ENCODE measurements around the gene TRAF3IP1. TPM values are rescaled to one million over a fixed set of nuclear protein-coding genes. Genes with fewer than 3 reads are reported as not detected.
"Not testable (repeated sequence)": the region's sequence is repeated elsewhere in the genome, so short reads cannot be mapped to it uniquely, and the experiment has no call there.

The TRAF3IP1 gene
- total RNA-seq, 2 experiments from 2014 or later, result 6.8 to 8.8 TPM

DNA sequence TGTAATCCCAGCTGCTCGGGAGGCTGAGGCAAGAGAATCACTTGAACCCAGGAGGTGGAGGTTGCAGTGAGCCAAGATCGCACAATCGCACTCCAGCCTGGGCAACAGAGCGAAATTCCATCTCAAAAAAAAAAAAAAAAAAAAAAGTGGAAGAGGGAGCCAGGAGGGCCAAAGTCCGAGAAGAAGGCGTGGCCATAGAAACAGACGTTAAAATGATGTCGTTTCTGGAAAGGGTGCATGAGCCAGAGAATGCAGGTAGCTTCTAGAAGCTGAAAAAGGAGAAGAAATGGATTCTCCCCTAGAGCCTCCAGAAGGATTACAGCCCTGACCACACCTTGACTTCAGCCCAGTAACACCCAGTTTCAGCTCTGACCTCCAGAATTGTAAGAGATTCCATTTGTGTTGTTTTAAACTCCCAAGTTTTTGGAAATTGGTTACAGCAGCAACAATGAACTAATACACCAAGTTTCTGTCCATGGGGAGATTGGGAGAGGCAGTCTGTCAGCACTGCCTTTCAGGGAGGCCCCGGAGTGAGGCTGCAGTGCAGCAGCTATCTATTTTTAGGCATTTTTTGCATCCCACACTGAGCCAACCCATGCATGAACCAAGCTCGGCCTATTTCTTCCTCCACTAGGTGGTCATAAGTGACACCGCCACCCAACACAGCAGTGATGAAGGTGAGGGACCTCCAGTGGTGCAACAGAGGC is 14.2 kb upstream of the TRAF3IP1 start:
- no peaks in the 10 kb centered on the region for H3K4me1 Mint-ChIP-seq
- no peaks in the 10 kb centered on the region for H3K36me3 Mint-ChIP-seq
- no peak overlapping the region for H3K4me3 Mint-ChIP-seq
- H3K9me3 Mint-ChIP-seq (ENCODE audit: low read depth), result no peaks in the 10 kb centered on the region
- no peak overlapping the region for H3K27ac Mint-ChIP-seq
- CTCF ChIA-PET, result no interaction called here
- no peak for ATAC-seq
- DNase-seq, result no peak
- peaks cover 10% of the 10 kb centered on the region for H3K27me3 Mint-ChIP-seq

DNA sequence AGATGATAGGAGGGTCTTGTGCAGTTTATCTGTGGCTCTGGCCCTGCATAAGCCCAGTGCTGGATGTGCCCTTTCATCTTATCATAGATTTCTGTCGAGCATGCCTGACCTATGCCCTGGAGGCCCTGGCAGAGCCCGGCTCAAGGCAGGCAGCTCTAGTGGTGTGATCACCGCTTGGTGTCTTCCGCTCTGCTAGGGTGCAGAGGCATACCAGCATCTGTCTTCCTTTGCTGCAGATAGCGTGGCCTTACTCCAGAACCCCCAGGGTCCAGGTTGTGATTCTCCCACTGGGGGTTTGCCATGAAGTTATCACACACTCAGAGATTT is 13.7 kb upstream of the TRAF3IP1 start:
- DNase-seq, result no peak
- no peaks in the 10 kb centered on the region for H3K9me3 Mint-ChIP-seq (ENCODE audit: low read depth)
- H3K4me3 Mint-ChIP-seq, result no peak overlapping the region
- ATAC-seq, result no peak
- CTCF ChIA-PET, result no interaction called here
- H3K27me3 Mint-ChIP-seq, result peaks cover 10% of the 10 kb centered on the region
- no peaks in the 10 kb centered on the region for H3K36me3 Mint-ChIP-seq
- no peak overlapping the region for H3K27ac Mint-ChIP-seq
- H3K4me1 Mint-ChIP-seq, result no peaks in the 10 kb centered on the region

DNA sequence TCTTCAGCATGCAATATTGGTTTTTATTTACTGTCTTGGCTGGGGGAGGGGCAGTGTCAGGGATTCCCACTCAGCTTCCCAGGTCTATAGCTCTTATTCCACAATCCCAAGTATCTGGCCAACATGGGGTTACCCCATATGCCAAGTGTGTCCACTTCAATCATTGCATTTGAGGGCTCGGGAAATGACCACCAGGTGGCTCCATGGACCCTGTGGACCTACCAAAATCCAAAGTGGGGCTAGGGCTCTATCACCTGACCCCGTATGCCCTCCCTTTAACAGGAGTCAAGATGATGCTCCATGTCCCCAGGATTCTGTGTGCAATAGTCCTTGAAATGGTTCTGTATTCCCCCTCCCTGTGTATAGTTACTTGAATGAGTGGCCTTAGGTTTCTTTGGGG is 12.1 kb upstream of the TRAF3IP1 start:
- peaks cover 4% of the 10 kb centered on the region for H3K27me3 Mint-ChIP-seq
- H3K27ac Mint-ChIP-seq, result no peak overlapping the region
- no peaks in the 10 kb centered on the region for H3K36me3 Mint-ChIP-seq
- no peaks in the 10 kb centered on the region for H3K4me1 Mint-ChIP-seq
- ATAC-seq, result peak; percentile 33
- DNase-seq, result no peak
- CTCF ChIA-PET, result interaction anchor here (1.5 kb wide), 1 partner anchor 477 kb away, joined by 5 read pairs; no protein-coding TSS in a partner anchor
- no peaks in the 10 kb centered on the region for H3K9me3 Mint-ChIP-seq (ENCODE audit: low read depth)
- no peak overlapping the region for H3K4me3 Mint-ChIP-seq

DNA sequence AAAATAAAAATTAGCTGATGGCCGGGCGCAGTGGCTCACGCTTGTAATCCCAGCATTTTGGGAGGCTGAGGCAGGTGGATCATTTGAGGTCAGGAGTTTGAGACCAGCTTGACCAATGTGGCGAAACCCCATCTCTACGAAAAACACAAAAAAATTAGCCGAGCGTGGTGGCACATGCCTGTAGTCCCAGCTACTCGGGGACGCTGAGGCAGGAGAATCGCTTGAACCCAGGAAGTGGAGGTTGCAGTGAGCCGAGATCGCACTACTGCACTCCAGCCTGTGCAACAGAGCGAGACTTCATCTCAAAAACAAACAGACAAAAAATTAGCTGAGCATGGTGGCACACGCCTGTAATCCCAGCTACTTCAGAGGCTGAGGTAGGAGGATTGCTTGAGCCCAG is 9.6 kb upstream of the TRAF3IP1 start:
- H3K36me3 Mint-ChIP-seq; ATAC-seq; H3K27ac Mint-ChIP-seq; H3K27me3 Mint-ChIP-seq; H3K9me3 Mint-ChIP-seq (ENCODE audit: low read depth); DNase-seq; H3K4me1 Mint-ChIP-seq; H3K4me3 Mint-ChIP-seq: not testable (repeated sequence)
- CTCF ChIA-PET, result interaction anchor here (2.2 kb wide), 1 partner anchor 10 kb away, joined by 5 read pairs; no protein-coding TSS in a partner anchor

DNA sequence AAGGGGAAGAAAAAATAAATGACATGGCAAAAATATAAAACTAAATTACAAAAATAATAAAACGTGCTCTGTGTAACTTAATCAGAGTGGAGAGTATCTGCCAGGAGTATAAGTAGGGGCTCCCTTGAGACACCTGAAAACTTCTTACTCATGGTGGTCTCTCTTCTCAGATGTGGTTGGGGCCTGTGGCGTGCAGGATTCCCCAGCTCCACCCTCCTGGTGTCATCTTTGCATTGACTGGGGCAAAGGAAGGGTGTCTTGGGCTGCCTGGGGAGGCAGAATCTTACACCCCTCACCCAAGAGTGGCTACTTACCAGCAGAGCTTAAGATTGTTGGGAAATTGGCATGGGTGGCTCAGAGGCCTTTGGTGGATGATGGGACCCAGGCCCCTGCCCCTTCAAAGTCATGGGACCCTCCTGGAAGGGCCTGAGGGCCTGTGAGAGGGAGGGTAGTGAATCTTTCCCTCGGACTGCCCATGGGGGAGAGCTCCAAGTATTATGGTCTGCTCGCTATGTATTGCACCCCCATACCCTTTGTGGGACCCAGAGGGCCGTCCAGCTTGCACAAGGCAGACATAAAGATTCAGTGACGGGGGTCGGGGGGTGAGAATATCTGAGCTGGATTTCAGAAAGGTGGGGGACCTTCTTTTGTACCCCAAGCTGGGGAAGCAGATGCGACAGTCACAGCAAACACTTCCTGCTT is 6.9 kb upstream of the TRAF3IP1 start:
- H3K4me3 Mint-ChIP-seq, result no peak overlapping the region
- no peaks in the 10 kb centered on the region for H3K9me3 Mint-ChIP-seq (ENCODE audit: low read depth)
- ATAC-seq, result no peak
- H3K36me3 Mint-ChIP-seq, result no peaks in the 10 kb centered on the region
- no peak for DNase-seq
- no peaks in the 10 kb centered on the region for H3K4me1 Mint-ChIP-seq
- CTCF ChIA-PET, result no interaction called here
- H3K27ac Mint-ChIP-seq, result no peak overlapping the region
- H3K27me3 Mint-ChIP-seq, result peaks cover 16% of the 10 kb centered on the region

DNA sequence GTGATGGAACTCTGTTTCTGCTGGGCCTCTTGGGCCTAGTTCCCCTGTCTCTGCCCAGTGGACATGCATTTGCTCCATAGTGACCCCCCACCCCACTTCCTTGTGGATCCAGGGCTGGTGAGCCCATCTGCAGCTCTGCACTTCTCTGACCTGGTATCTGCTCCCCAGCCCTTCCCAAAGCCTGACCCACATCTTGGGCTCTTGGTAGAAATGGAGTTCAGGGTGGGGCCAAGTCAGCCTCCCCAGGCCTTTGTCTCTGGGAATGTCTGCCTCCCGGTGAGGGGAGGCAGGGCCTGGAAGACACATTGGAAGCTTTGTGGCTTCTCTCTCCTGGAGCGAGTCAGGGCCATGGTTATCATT is 6.3 kb upstream of the TRAF3IP1 start:
- Mint-ChIP-seq H3K4me3 (no peak overlapping the region), H3K9me3 (ENCODE audit: low read depth) (no peaks in the 10 kb centered on the region), H3K27me3 (peaks cover 16% of the 10 kb centered on the region), H3K27ac (no peak overlapping the region), H3K36me3 (no peaks in the 10 kb centered on the region), H3K4me1 (no peaks in the 10 kb centered on the region)
- no peak for DNase-seq
- no peak for ATAC-seq
- CTCF ChIA-PET, result no interaction called here

DNA sequence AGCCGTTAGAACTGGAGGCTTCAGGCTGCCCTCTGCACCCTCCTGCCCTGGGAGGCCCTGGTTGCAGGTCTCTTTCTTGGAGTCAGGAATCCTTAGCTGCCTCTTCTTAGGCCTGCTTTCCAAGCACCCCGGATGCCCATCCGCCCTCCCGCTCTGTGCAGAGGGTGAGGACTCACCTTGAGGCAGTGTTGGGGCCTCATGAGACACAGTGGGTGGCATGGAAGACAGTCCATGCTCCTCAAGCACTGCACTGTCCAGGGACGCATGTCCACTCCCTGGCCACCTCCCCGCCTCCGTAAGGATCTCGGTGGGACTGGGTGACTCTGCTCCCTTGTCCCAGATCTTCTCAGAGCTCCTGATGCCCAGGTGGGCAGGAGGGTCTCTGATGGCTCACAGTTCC is 5.7 kb upstream of the TRAF3IP1 start:
- Mint-ChIP-seq H3K9me3 (ENCODE audit: low read depth) (no peaks in the 10 kb centered on the region), H3K27me3 (peaks cover 16% of the 10 kb centered on the region), H3K4me1 (no peaks in the 10 kb centered on the region), H3K4me3 (no peak overlapping the region), H3K27ac (no peak overlapping the region), H3K36me3 (no peaks in the 10 kb centered on the region)
- DNase-seq, result no peak
- CTCF ChIA-PET, result interaction anchor here (0.7 kb wide), 1 partner anchor 1070 kb away, joined by 3 read pairs; no protein-coding TSS in a partner anchor
- no peak for ATAC-seq

DNA sequence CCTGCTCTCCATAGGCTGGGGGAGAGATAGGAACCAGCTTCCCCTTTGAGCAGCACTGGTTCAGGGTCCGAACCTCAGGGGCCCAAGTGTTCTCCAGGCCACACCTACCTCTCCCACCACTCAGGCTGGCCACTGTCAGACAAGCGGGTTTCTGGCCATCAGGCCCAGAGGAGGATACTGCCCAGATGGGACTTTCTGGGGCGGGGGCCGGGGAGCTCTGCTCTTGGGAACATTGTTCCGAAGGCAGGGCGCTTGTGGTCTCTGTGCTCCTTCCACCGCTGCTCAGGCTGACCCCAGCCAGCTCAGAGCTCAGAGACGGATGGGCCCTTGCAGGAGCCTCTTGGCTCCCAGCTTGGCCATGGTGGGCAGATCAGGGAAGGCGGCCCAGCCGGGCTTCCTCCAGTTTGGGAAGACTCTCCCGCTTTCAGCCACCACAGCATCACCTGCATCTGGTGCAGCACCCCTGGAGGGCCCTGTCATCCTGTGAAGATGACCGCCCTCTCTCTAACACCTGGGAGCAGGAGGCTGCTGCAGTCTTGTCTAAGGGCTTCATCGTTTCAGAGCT is 5.2 kb upstream of the TRAF3IP1 start:
- no peak overlapping the region for H3K4me3 Mint-ChIP-seq
- ATAC-seq (no peak), DNase-seq (no peak)
- H3K9me3 Mint-ChIP-seq (ENCODE audit: low read depth), result no peaks in the 10 kb centered on the region
- no peaks in the 10 kb centered on the region for H3K36me3 Mint-ChIP-seq
- peaks cover 16% of the 10 kb centered on the region for H3K27me3 Mint-ChIP-seq
- H3K4me1 Mint-ChIP-seq, result peaks cover 4% of the 10 kb centered on the region
- H3K27ac Mint-ChIP-seq, result no peak overlapping the region
- CTCF ChIA-PET, result no interaction called here

DNA sequence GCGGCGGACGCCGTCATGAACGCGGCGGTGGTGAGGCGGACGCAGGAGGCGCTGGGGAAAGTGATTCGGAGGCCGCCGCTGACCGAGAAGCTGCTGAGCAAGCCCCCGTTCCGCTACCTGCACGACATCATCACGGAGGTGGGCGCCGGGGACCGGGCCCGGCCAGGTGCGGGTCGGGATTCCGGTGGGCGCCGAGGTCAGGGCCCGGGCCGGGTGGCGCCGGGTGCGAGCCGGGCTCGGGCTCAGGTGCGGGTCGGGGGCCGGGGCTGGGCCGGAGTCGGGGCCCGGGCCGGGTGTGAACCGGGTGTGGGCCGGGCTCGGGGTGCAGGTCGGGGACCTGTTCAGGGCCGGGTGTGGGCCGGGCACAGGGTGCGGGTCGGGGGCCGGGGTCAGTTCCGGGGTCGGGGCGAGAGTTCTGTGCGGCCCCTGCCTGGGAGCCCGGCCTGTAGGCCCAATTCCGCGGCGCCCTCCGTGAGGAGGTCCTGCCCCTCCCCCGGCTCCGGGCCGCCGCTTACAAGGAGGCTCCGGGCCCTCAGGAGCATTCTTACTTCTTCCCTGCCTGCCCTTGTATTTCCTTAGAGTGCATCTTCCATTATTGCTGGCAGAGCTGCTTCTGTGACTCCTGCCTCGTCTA is 447 bp downstream of the TRAF3IP1 start:
- H3K4me1 Mint-ChIP-seq, result peaks cover 18% of the 10 kb centered on the region
- peaks cover 14% of the 10 kb centered on the region for H3K27me3 Mint-ChIP-seq
- H3K27ac Mint-ChIP-seq, result no peak overlapping the region
- no peaks in the 10 kb centered on the region for H3K36me3 Mint-ChIP-seq
- H3K4me3 Mint-ChIP-seq, result peak overlapping the region; percentile 65
- ATAC-seq (peak; percentile 48), DNase-seq (no peak)
- CTCF ChIA-PET, result interaction anchor here (1.4 kb wide), 1 partner anchor 10 kb away, joined by 5 read pairs; no protein-coding TSS in a partner anchor
- H3K9me3 Mint-ChIP-seq (ENCODE audit: low read depth), result no peaks in the 10 kb centered on the region

DNA sequence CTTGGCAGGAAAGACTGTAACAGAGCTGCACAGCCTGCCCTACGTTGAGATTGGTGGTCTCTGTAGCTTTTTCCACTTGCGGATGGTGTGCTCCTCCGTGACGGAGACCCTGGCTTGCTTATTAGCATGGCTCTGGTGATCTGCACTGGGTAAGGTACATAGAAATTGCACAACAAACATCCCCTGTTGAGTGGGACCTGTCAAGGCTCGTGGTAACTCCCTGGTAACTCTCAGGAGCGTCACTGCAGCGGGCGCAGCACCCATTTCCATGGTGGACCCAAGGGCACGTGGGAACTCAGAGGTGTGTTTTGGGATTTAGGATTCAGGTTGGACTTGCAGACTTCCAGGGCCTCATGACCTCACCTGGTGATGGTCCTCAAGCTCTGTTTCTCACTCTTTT is 1.1 kb downstream of the TRAF3IP1 start:
- no peak for DNase-seq
- CTCF ChIA-PET, result interaction anchor here (1.4 kb wide), 1 partner anchor 11 kb away, joined by 5 read pairs; no protein-coding TSS in a partner anchor
- Mint-ChIP-seq H3K27me3 (peaks cover 11% of the 10 kb centered on the region), H3K36me3 (no peaks in the 10 kb centered on the region), H3K4me3 (peak overlapping the region; percentile 65), H3K27ac (no peak overlapping the region), H3K9me3 (ENCODE audit: low read depth) (no peaks in the 10 kb centered on the region), H3K4me1 (peaks cover 18% of the 10 kb centered on the region)
- no peak for ATAC-seq

DNA sequence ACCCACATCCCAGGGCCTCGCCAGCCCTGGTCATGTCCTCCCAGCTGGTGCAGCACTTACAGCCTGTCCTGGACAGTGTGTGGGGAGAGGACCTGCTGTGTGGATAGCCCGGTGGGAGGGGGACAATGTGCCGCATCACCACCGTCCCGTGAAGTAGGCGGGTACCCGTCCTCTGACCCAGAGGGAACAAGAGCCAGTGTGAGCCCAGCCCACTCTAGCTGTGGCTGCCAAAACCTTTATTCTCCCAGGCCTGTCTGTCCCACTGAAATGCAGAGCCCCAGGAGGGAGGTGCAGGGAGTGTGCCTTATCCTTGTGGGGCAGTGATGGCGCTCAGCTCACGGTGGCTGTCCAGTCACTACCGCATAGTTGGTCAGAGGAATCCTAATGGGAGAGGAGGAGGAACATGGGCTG is 1.7 kb downstream of the TRAF3IP1 start:
- Mint-ChIP-seq H3K36me3 (no peaks in the 10 kb centered on the region), H3K9me3 (ENCODE audit: low read depth) (no peaks in the 10 kb centered on the region), H3K27ac (no peak overlapping the region), H3K4me1 (peaks cover 18% of the 10 kb centered on the region), H3K27me3 (peaks cover 9% of the 10 kb centered on the region), H3K4me3 (no peak overlapping the region)
- ATAC-seq, result no peak
- DNase-seq, result no peak
- CTCF ChIA-PET, result interaction anchor here (0.9 to 1.4 kb wide), 2 partner anchors 11 to 20 kb away, joined by 3 to 5 read pairs; no protein-coding TSS in a partner anchor

DNA sequence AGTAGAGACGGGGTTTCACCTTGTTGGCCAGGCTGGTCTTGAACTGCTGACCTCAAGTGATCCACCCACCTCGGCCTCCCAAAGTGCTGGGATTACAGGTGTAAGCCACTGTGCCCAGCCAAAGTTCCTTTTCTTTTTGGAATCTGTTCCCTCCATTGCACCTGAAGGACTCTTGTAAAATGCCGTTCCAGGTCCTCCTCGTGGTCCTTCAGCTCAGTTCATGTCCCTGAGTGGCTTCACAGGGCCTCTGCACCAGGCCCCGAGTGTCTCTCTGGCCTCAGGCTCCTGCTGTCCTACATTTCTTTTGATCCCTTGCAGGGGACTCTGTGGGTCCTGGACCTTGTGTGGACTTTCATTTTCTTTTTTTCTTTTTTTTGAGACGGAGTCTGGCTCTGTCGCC is 3.9 kb downstream of the TRAF3IP1 start:
- H3K27me3 Mint-ChIP-seq; H3K9me3 Mint-ChIP-seq (ENCODE audit: low read depth); H3K27ac Mint-ChIP-seq; DNase-seq; ATAC-seq; H3K36me3 Mint-ChIP-seq; H3K4me3 Mint-ChIP-seq; CTCF ChIA-PET: not testable (repeated sequence)
- H3K4me1 Mint-ChIP-seq, result peaks cover 18% of the 10 kb centered on the region

DNA sequence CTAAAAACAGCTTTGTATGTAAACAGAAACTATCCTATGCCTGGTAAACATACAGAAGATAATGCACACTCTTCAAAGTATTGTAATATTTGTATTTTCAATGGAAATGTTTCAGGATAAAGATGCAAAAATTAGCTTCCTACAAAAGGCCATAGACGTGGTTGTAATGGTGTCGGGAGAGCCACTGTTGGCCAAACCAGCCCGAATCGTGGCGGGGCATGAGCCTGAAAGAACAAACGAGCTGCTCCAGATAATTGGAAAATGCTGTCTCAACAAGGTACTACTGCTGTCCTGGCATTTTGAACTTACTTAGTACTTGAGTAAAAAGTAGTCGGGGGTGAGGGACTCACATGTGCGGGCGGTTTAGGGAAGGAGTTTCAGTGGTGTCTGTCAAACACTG is 5.4 kb downstream of the TRAF3IP1 start:
- peaks cover 14% of the 10 kb centered on the region for H3K4me1 Mint-ChIP-seq
- no peaks in the 10 kb centered on the region for H3K9me3 Mint-ChIP-seq (ENCODE audit: low read depth)
- H3K36me3 Mint-ChIP-seq, result peaks cover 4% of the 10 kb centered on the region
- CTCF ChIA-PET, result interaction anchor here (1.5 kb wide), 1 partner anchor 12 kb away, joined by 5 read pairs; no protein-coding TSS in a partner anchor
- DNase-seq (no peak), ATAC-seq (no peak)
- no peak overlapping the region for H3K4me3 Mint-ChIP-seq
- no peaks in the 10 kb centered on the region for H3K27me3 Mint-ChIP-seq
- H3K27ac Mint-ChIP-seq, result no peak overlapping the region

All from activated CD8-positive, alpha-beta memory T cell treated with anti-CD3 and anti-CD28 coated beads, Interleukin-2, amount 10 ng/mL, durations not matched to agents 7 days and 5 days (primary cell).